B cell (primary cell): ENCODE measurements around the gene C6orf47. TPM values are rescaled to one million over a fixed set of nuclear protein-coding genes. Genes with fewer than 3 reads are reported as not detected.

ENCODE experiments used
- ATAC-seq: fragments of 200-7000 bp; cut with Tn5 transposase; one replicate; pipeline ENCODE4 v1.10.0; 2021; ENCODE audit warnings: low read depth, mild to moderate bottlenecking, moderate number of reproducible peaks, moderate library complexity
- CTCF ChIA-PET: fragments of 350-600 bp; sonication (Branson Sonifier 250); formaldehyde crosslinking; loops from one replicate; lab custom pipeline; 2021; ENCODE audit warnings: antibody characterized with exemption, inconsistent platforms; lab: Charles Lee
- POLR2A ChIA-PET: fragments of 350-600 bp; sonication (Branson Sonifier 250); formaldehyde crosslinking; loops from one replicate; lab custom pipeline; 2021; ENCODE audit warnings: antibody characterized with exemption; lab: Charles Lee
- DNase-seq: peaks from one replicate; pipeline ENCODE4 v3.0.0; 2013
- H2AFZ ChIP-seq: 2 replicates; pipeline ENCODE4 v1.6.1; 2012; ENCODE audit warnings: mild to moderate bottlenecking, low read depth, low read length; ENCODE audit not compliant: insufficient read depth, poor library complexity, severe bottlenecking
- H3K27ac ChIP-seq, 2 donors: 1 replicate in 1 of 2; 2 replicates in 1 of 2; pipeline ENCODE4 v1.5.1; 2012 to 2013; ENCODE audit warnings: low read length in 2 of 2, mild to moderate bottlenecking in 2 of 2, moderate library complexity in 1 of 2
- H3K27me3 ChIP-seq, 4 experiments: fragments of 200-600 bp in 1 of 4; sonication (generic) in 1 of 4; replicated peaks in 1 of 4; 1 replicate in 2 of 4; 2 replicates in 2 of 4; pipeline versions ENCODE4 v1.6.1 to v1.7.0; 2013 to 2016; ENCODE audit warnings: low read length in 3 of 4, mild to moderate bottlenecking in 2 of 4, mixed read lengths in 1 of 4, moderate library complexity in 1 of 4; ENCODE audit not compliant: insufficient read depth in 4 of 4, control insufficient read depth in 3 of 4; ENCODE audit errors: control extremely low read depth in 1 of 4
- H3K36me3 ChIP-seq, 2 experiments: replicated peaks in 1 of 2; 1 replicate in 1 of 2; 2 replicates in 1 of 2; pipeline versions ENCODE4 v1.6.1 to v1.7.1; 2013; ENCODE audit warnings: low read length in 1 of 2; ENCODE audit not compliant: insufficient read depth in 2 of 2, control insufficient read depth in 1 of 2; ENCODE audit errors: control extremely low read depth in 1 of 2, extremely low read depth in 1 of 2
- H3K4me1 ChIP-seq, 2 donors: fragments of 200-600 bp in 1 of 2; sonication (generic) in 1 of 2; 1 replicate in 1 of 2; 2 replicates in 1 of 2; pipeline versions ENCODE4 v1.5.1 to v1.6.1; 2013 to 2017; ENCODE audit warnings: low read length in 2 of 2; ENCODE audit not compliant: control insufficient read depth in 2 of 2, insufficient read depth in 2 of 2
- H3K4me2 ChIP-seq: replicated peaks from 2 replicates; pipeline ENCODE3; 2012; ENCODE audit warnings: mild to moderate bottlenecking, low read depth, low read length; ENCODE audit not compliant: poor library complexity, severe bottlenecking
- H3K4me3 ChIP-seq, 5 experiments: fragments of 200-600 bp in 1 of 5; sonication (generic) in 1 of 5; 1 replicate in 3 of 5; 2 replicates in 2 of 5; pipeline versions ENCODE4 v1.5.1 to v1.7.0; 2011 to 2016; ENCODE audit warnings: low read length in 4 of 5, mild to moderate bottlenecking in 4 of 5, low read depth in 2 of 5, control low read depth in 1 of 5, moderate library complexity in 1 of 5; ENCODE audit not compliant: insufficient read depth in 1 of 5; ENCODE audit errors: control extremely low read depth in 1 of 5, extremely low read depth in 1 of 5
- H3K79me2 ChIP-seq: fragments of 200-600 bp; sonication (generic); one replicate; pipeline ENCODE4 v1.6.0; 2016; ENCODE audit warnings: low read length; ENCODE audit not compliant: control insufficient read depth, insufficient read depth
- H3K9ac ChIP-seq: fragments of 200-600 bp; sonication (generic); 2 replicates; pipeline ENCODE4 v1.6.1; 2017; ENCODE audit warnings: mild to moderate bottlenecking, low read length, moderate library complexity
- H3K9me3 ChIP-seq, 3 donors: one replicate each; pipeline versions ENCODE4 v1.6.1 to v1.7.1; 2013; ENCODE audit warnings: low read length in 2 of 3; ENCODE audit not compliant: control insufficient read depth in 2 of 3, insufficient read depth in 1 of 3; ENCODE audit errors: control extremely low read depth in 1 of 3
- H4K20me1 ChIP-seq: 2 replicates; pipeline ENCODE4 v1.6.0; 2012; ENCODE audit warnings: mild to moderate bottlenecking, low read length; ENCODE audit not compliant: insufficient read depth, control insufficient read depth, poor library complexity, severe bottlenecking
- H3K27ac Mint-ChIP-seq: one replicate; pipeline ENCODE4 v1.8.0; 2021; ENCODE audit warnings: mixed read lengths
- H3K27me3 Mint-ChIP-seq: one replicate; pipeline ENCODE4 v1.8.0; 2021; ENCODE audit warnings: mixed read lengths
- H3K4me1 Mint-ChIP-seq: one replicate; pipeline ENCODE4 v1.8.0; 2021; ENCODE audit warnings: mixed read lengths
- H3K4me3 Mint-ChIP-seq: one replicate; pipeline ENCODE4 v1.8.0; 2021; ENCODE audit warnings: mixed read lengths
- H3K9me3 Mint-ChIP-seq: one replicate; pipeline ENCODE4 v1.8.0; 2022; ENCODE audit warnings: mixed read lengths; ENCODE audit not compliant: insufficient read depth
- CTCF ChIP-seq: fragments of 200-600 bp; IDR thresholded peaks from one replicate; pipeline ENCODE4 v1.8.0; 2022; ENCODE audit warnings: antibody characterized with exemption, mild to moderate bottlenecking
- EZH2 ChIP-seq: IDR thresholded peaks from 2 replicates; pipeline ENCODE4 v1.6.1; 2012; ENCODE audit warnings: borderline replicate concordance, low read depth, mild to moderate bottlenecking, moderate library complexity, low read length; ENCODE audit not compliant: insufficient read depth, poor library complexity, severe bottlenecking
- WGBS: methylation state at CpG from one replicate; pipeline ENCODE4 v1.1.5; 2013; ENCODE audit warnings: missing lambda C conversion rate; ENCODE audit not compliant: insufficient coverage; 5-methylcytosine and 5-hydroxymethylcytosine counted together
- intact Hi-C: fragments of 100-400 bp; cut with micrococcal nuclease; formaldehyde crosslinking; loops from one replicate; pipeline ENCODE4 v1.10.0; 2022
- polyA plus RNA-seq: library from polyadenylated mRNA; depleted of rRNA; stranded (reverse); fragments of >200 nt; gene quantifications from 2 replicates; pipeline ENCODE4 v1.2.3, GENCODE V29; 2012
- total RNA-seq, 2 donors: library from RNA; stranded (reverse); fragments of 120-200 nt in 1 of 2; gene quantifications; 1 replicate in 1 of 2; 2 replicates in 1 of 2; pipeline versions ENCODE4 v1.2.3 to v1.2.4, GENCODE V29; 2013 to 2022

The C6orf47 gene
- total and polyA plus RNA-seq, 2 donors (not counting 1 experiment from before 2014, with no cell fraction given), result 7.6 to 34.0 TPM

- WGBS, result 93% methylated on average over 5 of the region's 8 CpGs
- no peaks in the 10 kb centered on the region for H3K27me3 ChIP-seq
- H3K4me3 Mint-ChIP-seq, result no peak within 1 kb of the TSS
- no peak within 1 kb of the TSS for H2AFZ ChIP-seq
- H4K20me1 ChIP-seq, result peaks cover 24% of the 10 kb centered on the region
- DNase-seq (no peak), ATAC-seq (no peak)
- peak within 1 kb of the TSS; percentile 67 for H3K27ac Mint-ChIP-seq
- H3K9me3 ChIP-seq, result no peaks in the 10 kb centered on the region
- H3K79me2 ChIP-seq, result peaks cover 88% of the 10 kb centered on the region
- ChIA-PET POLR2A (interaction anchor here (1.1 to 1.3 kb wide), 2 partner anchors 9 to 10 kb away, joined by 4 to 6 read pairs; partner anchors contain the start of gene GPANK1), CTCF (interaction anchor here (1.3 to 1.9 kb wide), 3 partner anchors 72 to 174 kb away, joined by 4 to 5 read pairs (median 4); no protein-coding TSS in a partner anchor)
- H3K36me3 ChIP-seq, result peaks cover 0 to 26% of the 10 kb centered on the region in 2 experiments
- no peaks in the 10 kb centered on the region for H3K27me3 Mint-ChIP-seq
- H3K4me2 ChIP-seq, result no peak within 1 kb of the TSS
- H3K4me1 Mint-ChIP-seq, result peaks cover 61% of the 10 kb centered on the region
- H3K4me1 ChIP-seq, result peaks cover 39 to 48% of the 10 kb centered on the region in 2 donors
- TF ChIP-seq CTCF (no peak), EZH2 (no peak)
- H3K27ac ChIP-seq, result no peak within 1 kb of the TSS
- no peaks in the 10 kb centered on the region for H3K9me3 Mint-ChIP-seq
- intact Hi-C loops, result loop anchor here (10.0 kb wide), 1 partner anchor 1441 kb away; the partner anchor contains the start of gene TRIM26
- H3K4me3 ChIP-seq, result no peak within 1 kb of the TSS
- no peak within 1 kb of the TSS for H3K9ac ChIP-seq
These were observed 5.0 kb downstream of the C6orf47 start, which contains the start of gene APOM for GRCh38 chr6:31655349-31656237. Gene APOM, plus strand, starts transcription at chr6:31655894. Its CDS starts 73 bp downstream, at chr6:31655967.
